DOHH2 (cell line): ENCODE data around the gene SRXN1.
"Not testable (repeated sequence)": the region's sequence is repeated elsewhere in the genome, so short reads cannot be mapped to it uniquely, and the experiment has no call there.

Source experiments
- H3F3A ChIP-seq: fragments of 200-600 bp; sonication (generic), shearing (Covaris generic); 2 replicates; pipeline ENCODE4 v1.6.0; 2016; ENCODE audit warnings: antibody characterized with exemption, mild to moderate bottlenecking; ENCODE audit not compliant: control insufficient read depth, insufficient read depth
- H3K27ac ChIP-seq: fragments of 200-600 bp; sonication (generic); 2 replicates; pipeline ENCODE4 v1.5.1; 2014; ENCODE audit warnings: low read depth, mild to moderate bottlenecking, low read length, moderate library complexity
- H3K27me3 ChIP-seq: fragments of 200-600 bp; sonication (generic); 2 replicates; pipeline ENCODE4 v1.6.1; 2014; ENCODE audit warnings: mild to moderate bottlenecking, low read length, mixed read lengths; ENCODE audit not compliant: control insufficient read depth
- H3K36me3 ChIP-seq: fragments of 200-600 bp; sonication (generic); 2 replicates; pipeline ENCODE4 v1.6.1; 2014; ENCODE audit warnings: mild to moderate bottlenecking, low read length, moderate library complexity, mixed read lengths; ENCODE audit not compliant: control insufficient read depth
- H3K4me1 ChIP-seq: fragments of 200-600 bp; sonication (generic); 2 replicates; pipeline ENCODE4 v1.6.1; 2014; ENCODE audit warnings: mild to moderate bottlenecking, low read length, mixed read lengths; ENCODE audit not compliant: control insufficient read depth
- H3K4me2 ChIP-seq: fragments of 200-600 bp; sonication (generic); 2 replicates; pipeline ENCODE4 v1.6.0; 2014; ENCODE audit warnings: mild to moderate bottlenecking, low read length, moderate library complexity
- H3K4me3 ChIP-seq: fragments of 200-600 bp; sonication (generic); 2 replicates; pipeline ENCODE4 v1.5.1; 2014; ENCODE audit warnings: mild to moderate bottlenecking, low read length, mixed read lengths
- H3K79me2 ChIP-seq: fragments of 200-600 bp; sonication (generic); 2 replicates; pipeline ENCODE4 v1.6.1; 2014; ENCODE audit warnings: mild to moderate bottlenecking, low read length, mixed read lengths; ENCODE audit not compliant: control insufficient read depth
- H3K9me2 ChIP-seq: fragments of 200-600 bp; sonication (generic); replicated peaks from 2 replicates; pipeline ENCODE4 v1.6.1; 2014; ENCODE audit warnings: mild to moderate bottlenecking, low read length, mixed read lengths; ENCODE audit not compliant: control insufficient read depth
- H3K9me3 ChIP-seq: fragments of 200-600 bp; sonication (generic); 2 replicates; pipeline ENCODE4 v1.6.1; 2014; ENCODE audit warnings: antibody characterized with exemption, low read length, mixed read lengths; ENCODE audit not compliant: control insufficient read depth, insufficient read depth
- H4K20me1 ChIP-seq: fragments of 200-600 bp; sonication (generic); 2 replicates; pipeline ENCODE4 v1.6.0; 2014; ENCODE audit warnings: low read depth, mild to moderate bottlenecking, antibody characterized with exemption, low read length, moderate library complexity; ENCODE audit not compliant: control insufficient read depth, insufficient read depth
- CTCF ChIP-seq: fragments of 200-600 bp; sonication (generic); IDR thresholded peaks from one replicate; pipeline ENCODE4 v1.5.1; 2014; ENCODE audit warnings: antibody characterized with exemption, mild to moderate bottlenecking, low read depth, low read length; ENCODE audit not compliant: poor library complexity, severe bottlenecking
- EZH2phosphoT487 ChIP-seq: fragments of 200-600 bp; sonication (generic); IDR thresholded peaks from 2 replicates; pipeline ENCODE4 v1.6.1; 2017; ENCODE audit warnings: borderline replicate concordance, mild to moderate bottlenecking, antibody characterized with exemption, low read length, moderate library complexity, mixed read lengths

Gene SRXN1

GRCh38 chr20:694496-694895 is 41.5 kb upstream of the SRXN1 start:
- H3K27ac ChIP-seq, result no peak overlapping the region
- TF ChIP-seq CTCF, result no peak
- TF ChIP-seq EZH2phosphoT487, result no peak
- no peak overlapping the region for H3K4me2 ChIP-seq
- no peaks in the 10 kb centered on the region for H3K79me2 ChIP-seq
- H3K9me3 ChIP-seq, result no peaks in the 10 kb centered on the region
- no peaks in the 10 kb centered on the region for H3K4me1 ChIP-seq
- H3K9me2 ChIP-seq, result no peaks in the 10 kb centered on the region
- no peaks in the 10 kb centered on the region for H3F3A ChIP-seq
- no peaks in the 10 kb centered on the region for H4K20me1 ChIP-seq
- peaks cover 6% of the 10 kb centered on the region for H3K27me3 ChIP-seq
- H3K36me3 ChIP-seq, result no peaks in the 10 kb centered on the region
- H3K4me3 ChIP-seq, result no peak overlapping the region

GRCh38 chr20:693786-694185 is 40.8 kb upstream of the SRXN1 start:
- H3F3A ChIP-seq, H3K27me3 ChIP-seq, H3K27ac ChIP-seq: not testable (repeated sequence)

GRCh38 chr20:692044-692443 is 39.0 kb upstream of the SRXN1 start:
- Histone ChIP-seq H3K27ac (no peak overlapping the region), H3K9me2 (no peaks in the 10 kb centered on the region), H4K20me1 (no peaks in the 10 kb centered on the region), H3K4me3 (no peak overlapping the region), H3K9me3 (no peaks in the 10 kb centered on the region), H3K4me1 (no peaks in the 10 kb centered on the region), H3F3A (no peaks in the 10 kb centered on the region), H3K27me3 (peaks cover 9% of the 10 kb centered on the region), H3K4me2 (no peak overlapping the region), H3K36me3 (no peaks in the 10 kb centered on the region), H3K79me2 (no peaks in the 10 kb centered on the region)
- TF ChIP-seq EZH2phosphoT487, result no peak
- TF ChIP-seq CTCF, result no peak

More at GRCh38 chr20:693786-694185, 40.8 kb upstream of the SRXN1 start:
- H3K9me3 ChIP-seq, H3K4me3 ChIP-seq, H3K36me3 ChIP-seq, H3K9me2 ChIP-seq, H3K79me2 ChIP-seq, H3K4me2 ChIP-seq, H4K20me1 ChIP-seq, H3K4me1 ChIP-seq: not testable (repeated sequence)

GRCh38 chr20:689947-690346 is 36.9 kb upstream of the SRXN1 start:
- Histone ChIP-seq H3K9me2 (no peaks in the 10 kb centered on the region), H3K27ac (no peak overlapping the region), H3K4me2 (no peak overlapping the region), H3K9me3 (no peaks in the 10 kb centered on the region), H4K20me1 (no peaks in the 10 kb centered on the region), H3K4me1 (no peaks in the 10 kb centered on the region), H3K4me3 (no peak overlapping the region), H3K36me3 (no peaks in the 10 kb centered on the region), H3F3A (no peaks in the 10 kb centered on the region), H3K27me3 (peaks cover 9% of the 10 kb centered on the region), H3K79me2 (no peaks in the 10 kb centered on the region)
- TF ChIP-seq CTCF (no peak), EZH2phosphoT487 (no peak)
